Naive B cell (primary cell): Measurements from ENCODE around the gene ASCL2. TPM values are rescaled to one million over a fixed set of nuclear protein-coding genes. Genes with fewer than 3 reads are reported as not detected.

Experiments used
- ATAC-seq, 2 donors: fragments of 150-1000 bp; cut with Tn5 transposase; 2 replicates each; pipeline ENCODE4 v1.10.0; 2021; ENCODE audit warnings: low read depth in 2 of 2, mild to moderate bottlenecking in 2 of 2, moderate library complexity in 2 of 2
- DNase-seq: peaks from one replicate; pipeline ENCODE4 v3.0.0; 2022
- H3K27ac Mint-ChIP-seq, 6 donors: one replicate each; pipeline ENCODE4 v1.8.0; 2020 to 2022; ENCODE audit warnings: mild to moderate bottlenecking in 6 of 6, mixed read lengths in 6 of 6, moderate library complexity in 5 of 6, inconsistent platforms in 2 of 6
- H3K27me3 Mint-ChIP-seq, 3 donors: one replicate each; pipeline ENCODE4 v1.8.0; 2021 to 2022; ENCODE audit warnings: mixed read lengths in 3 of 3, mild to moderate bottlenecking in 1 of 3
- H3K36me3 Mint-ChIP-seq, 2 donors: one replicate each; pipeline ENCODE4 v1.8.0; 2020 to 2022; ENCODE audit warnings: mixed read lengths in 2 of 2, inconsistent platforms in 1 of 2, mild to moderate bottlenecking in 1 of 2
- H3K4me1 Mint-ChIP-seq, 3 donors: one replicate each; pipeline ENCODE4 v1.8.0; 2020 to 2022; ENCODE audit warnings: mixed read lengths in 3 of 3, inconsistent platforms in 1 of 3, mild to moderate bottlenecking in 1 of 3, moderate library complexity in 1 of 3
- H3K4me3 Mint-ChIP-seq, 8 donors: one replicate each; pipeline ENCODE4 v1.8.0; 2020 to 2022; ENCODE audit warnings: mild to moderate bottlenecking in 8 of 8, mixed read lengths in 8 of 8, moderate library complexity in 8 of 8, inconsistent platforms in 2 of 8
- H3K9me3 Mint-ChIP-seq, 7 donors: one replicate each; pipeline ENCODE4 v1.8.0; 2020 to 2022; ENCODE audit warnings: mixed read lengths in 7 of 7, mild to moderate bottlenecking in 5 of 7, inconsistent platforms in 2 of 7, moderate library complexity in 1 of 7
- polyA plus RNA-seq, 6 donors: library from polyadenylated mRNA; unstranded; fragments of 300-500 nt; fragmentation: Illumina TruSeq; gene quantifications; one replicate each; pipeline ENCODE4 v1.2.3, GENCODE V29; 2021; ENCODE audit warnings: low read depth in 6 of 6

The ASCL2 gene
- polyA plus RNA-seq, 6 donors from 2014 or later = 0.35 to 1.7 (median 0.60) TPM; not detected in 1

GRCh38 chr11:2234963-2235362 lies 35.4 kb downstream of the ASCL2 start:
- H3K9me3 Mint-ChIP-seq = peaks cover 7 to 27% (median 12%) of the 10 kb centered on the region in 7 donors
- H3K36me3 Mint-ChIP-seq = peaks cover 8 to 11% of the 10 kb centered on the region in 2 donors
- H3K4me1 Mint-ChIP-seq = no peaks in the 10 kb centered on the region
- no peak for ATAC-seq
- no peak for DNase-seq
- peaks cover 17 to 53% (median 52%) of the 10 kb centered on the region in 3 donors for H3K27me3 Mint-ChIP-seq
- no peak overlapping the region for H3K4me3 Mint-ChIP-seq
- H3K27ac Mint-ChIP-seq = no peak overlapping the region

- Mint-ChIP-seq H3K27ac (no peak overlapping the region), H3K4me1 (no peaks in the 10 kb centered on the region), H3K4me3 (no peak overlapping the region), H3K36me3 (peaks cover 8 to 22% of the 10 kb centered on the region in 2 donors), H3K27me3 (peaks cover 17 to 64% (median 55%) of the 10 kb centered on the region in 3 donors), H3K9me3 (peaks cover 13 to 31% (median 21%) of the 10 kb centered on the region in 7 donors)
- DNase-seq (no peak), ATAC-seq (no peak)
Measured at GRCh38 chr11:2233693-2234455, 36.5 kb downstream of the ASCL2 start.

- no peak for ATAC-seq
- H3K27ac Mint-ChIP-seq = no peak overlapping the region
- peaks cover 16 to 40% (median 35%) of the 10 kb centered on the region in 7 donors for H3K9me3 Mint-ChIP-seq
- H3K36me3 Mint-ChIP-seq = peaks cover 8 to 27% of the 10 kb centered on the region in 2 donors
- DNase-seq = no peak
- H3K27me3 Mint-ChIP-seq = peaks cover 22 to 68% (median 56%) of the 10 kb centered on the region in 3 donors
- H3K4me1 Mint-ChIP-seq = no peaks in the 10 kb centered on the region
- no peak overlapping the region for H3K4me3 Mint-ChIP-seq
Measured at GRCh38 chr11:2229713-2230297, 40.6 kb downstream of the ASCL2 start.

- Mint-ChIP-seq H3K4me3 (no peak overlapping the region), H3K4me1 (no peaks in the 10 kb centered on the region), H3K27ac (no peak overlapping the region), H3K36me3 (peaks cover 0 to 26% of the 10 kb centered on the region in 2 donors), H3K9me3 (peaks cover 13 to 41% (median 29%) of the 10 kb centered on the region in 7 donors), H3K27me3 (peaks cover 34 to 69% (median 68%) of the 10 kb centered on the region in 3 donors)
- DNase-seq (no peak), ATAC-seq (no peak)
Measured at GRCh38 chr11:2224254-2224653, 46.1 kb downstream of the ASCL2 start.

- H3K4me3 Mint-ChIP-seq = no peak overlapping the region
- H3K27me3 Mint-ChIP-seq = peaks cover 38 to 61% (median 60%) of the 10 kb centered on the region in 3 donors
- no peaks in the 10 kb centered on the region for H3K4me1 Mint-ChIP-seq
- H3K27ac Mint-ChIP-seq = no peak overlapping the region
- peaks cover 0 to 17% of the 10 kb centered on the region in 2 donors for H3K36me3 Mint-ChIP-seq
- H3K9me3 Mint-ChIP-seq = peaks cover 9 to 32% (median 23%) of the 10 kb centered on the region in 7 donors
- DNase-seq (no peak), ATAC-seq (no peak)
Measured at GRCh38 chr11:2223153-2223794, 47.1 kb downstream of the ASCL2 start.

GRCh38 chr11:2222451-2222850 lies 47.9 kb downstream of the ASCL2 start:
- no peak for DNase-seq
- Mint-ChIP-seq H3K4me3 (no peak overlapping the region), H3K4me1 (no peaks in the 10 kb centered on the region), H3K36me3 (peaks cover 0 to 17% of the 10 kb centered on the region in 2 donors), H3K27me3 (peaks cover 37 to 61% (median 60%) of the 10 kb centered on the region in 3 donors), H3K27ac (no peak overlapping the region), H3K9me3 (peaks cover 9 to 32% (median 23%) of the 10 kb centered on the region in 7 donors)
- no peak for ATAC-seq

GRCh38 chr11:2221591-2221990 lies 48.8 kb downstream of the ASCL2 start:
- Mint-ChIP-seq H3K36me3 (peaks cover 0 to 17% of the 10 kb centered on the region in 2 donors), H3K4me1 (no peaks in the 10 kb centered on the region), H3K9me3 (peaks cover 5 to 27% (median 17%) of the 10 kb centered on the region in 7 donors), H3K27me3 (peaks cover 28 to 54% (median 51%) of the 10 kb centered on the region in 3 donors), H3K4me3 (no peak overlapping the region), H3K27ac (no peak overlapping the region)
- ATAC-seq (no peak), DNase-seq (no peak)

GRCh38 chr11:2221024-2221423 lies 49.4 kb downstream of the ASCL2 start:
- no peak overlapping the region for H3K27ac Mint-ChIP-seq
- ATAC-seq = no peak
- H3K4me1 Mint-ChIP-seq = no peaks in the 10 kb centered on the region
- peaks cover 0 to 17% of the 10 kb centered on the region in 2 donors for H3K36me3 Mint-ChIP-seq
- peaks cover 5 to 26% (median 16%) of the 10 kb centered on the region in 7 donors for H3K9me3 Mint-ChIP-seq
- DNase-seq = no peak
- no peak overlapping the region for H3K4me3 Mint-ChIP-seq
- peaks cover 26 to 54% (median 50%) of the 10 kb centered on the region in 3 donors for H3K27me3 Mint-ChIP-seq

- ATAC-seq (no peak), DNase-seq (no peak)
- peaks cover 5 to 22% (median 14%) of the 10 kb centered on the region in 7 donors for H3K9me3 Mint-ChIP-seq
- no peak overlapping the region for H3K27ac Mint-ChIP-seq
- H3K36me3 Mint-ChIP-seq = peaks cover 0 to 17% of the 10 kb centered on the region in 2 donors
- peaks cover 21 to 47% (median 43%) of the 10 kb centered on the region in 3 donors for H3K27me3 Mint-ChIP-seq
- H3K4me3 Mint-ChIP-seq = no peak overlapping the region
- H3K4me1 Mint-ChIP-seq = no peaks in the 10 kb centered on the region
Measured at GRCh38 chr11:2220173-2220771, 50.1 kb downstream of the ASCL2 start.

GRCh38 chr11:2219318-2220017 lies 50.9 kb downstream of the ASCL2 start:
- no peak for ATAC-seq
- Mint-ChIP-seq H3K36me3 (peaks cover 0 to 17% of the 10 kb centered on the region in 2 donors), H3K27ac (no peak overlapping the region), H3K4me1 (no peaks in the 10 kb centered on the region), H3K9me3 (peaks cover 5 to 20% (median 12%) of the 10 kb centered on the region in 7 donors), H3K27me3 (peaks cover 20 to 48% (median 42%) of the 10 kb centered on the region in 3 donors), H3K4me3 (no peak overlapping the region)
- DNase-seq = no peak
